ENCODE measurements around the gene KRTAP20-3.

The KRTAP20-3 gene

DNA sequence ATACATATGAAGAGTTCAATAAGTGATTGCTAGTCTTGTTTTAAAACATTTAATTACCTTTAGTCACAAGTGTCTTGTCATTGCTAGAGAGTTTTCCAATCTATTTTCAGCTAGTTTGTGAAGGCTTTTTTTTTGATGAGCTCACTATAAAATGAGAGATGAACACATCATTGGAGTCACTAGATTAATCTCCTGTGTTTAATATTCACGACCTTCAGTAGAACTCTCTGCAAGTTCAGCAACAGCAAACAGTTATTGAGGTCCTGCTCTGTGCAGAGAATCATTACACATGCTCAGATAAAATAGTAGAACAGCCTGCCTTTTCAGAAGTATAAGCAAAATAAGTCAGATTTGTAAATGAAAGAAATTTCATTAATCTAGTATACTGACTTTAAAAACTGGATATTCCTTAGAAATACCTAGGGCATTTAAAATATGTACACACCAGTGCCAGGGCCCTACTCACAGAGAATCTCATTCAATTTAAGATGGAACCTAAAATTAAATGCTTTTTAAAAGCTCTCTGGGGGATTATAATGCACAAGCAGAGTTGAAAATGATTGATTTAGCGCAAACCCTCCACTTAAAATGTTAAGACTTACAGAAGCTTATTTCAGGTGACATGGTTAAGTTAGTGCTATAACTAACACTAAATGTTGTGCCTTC is 30.5 kb downstream of the KRTAP20-3 start:
- TF ChIP-seq CTCF (IDR thresholded peaks at IDR 0.05; ENCODE audit: low read depth, low read length): no peak
- DNase-seq (ENCODE audit: low read depth in 2 of 2): no peak
- H3K4me3 ChIP-seq (replicated peaks in 1 of 2; ENCODE audit: low read depth in 2 of 2, low read length in 2 of 2): no peak overlapping the region

DNA sequence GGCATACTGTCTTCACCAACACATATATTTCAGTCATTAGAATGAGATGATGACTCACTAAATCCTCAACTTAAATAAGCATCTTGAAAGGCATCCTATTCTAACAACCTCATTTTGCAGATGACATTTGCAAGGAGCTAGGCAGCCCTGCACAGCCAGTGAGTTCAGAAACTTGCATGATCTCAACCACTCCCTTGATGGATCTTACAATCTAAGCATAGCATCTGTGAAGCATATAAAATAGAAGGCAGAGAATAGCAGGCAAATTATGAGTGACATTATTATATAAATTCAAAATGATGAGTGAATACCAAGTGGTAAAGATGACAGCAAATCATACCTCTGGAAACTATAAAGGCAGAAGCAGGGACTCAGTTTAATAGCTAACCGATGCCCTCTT is 31.6 kb downstream of the KRTAP20-3 start:
- H3K4me3 ChIP-seq (replicated peaks in 1 of 2; ENCODE audit: low read depth in 2 of 2, low read length in 2 of 2): no peak overlapping the region
- no peak for DNase-seq (ENCODE audit: low read depth in 2 of 2)
- TF ChIP-seq CTCF (IDR thresholded peaks at IDR 0.05; ENCODE audit: low read depth, low read length): no peak

DNA sequence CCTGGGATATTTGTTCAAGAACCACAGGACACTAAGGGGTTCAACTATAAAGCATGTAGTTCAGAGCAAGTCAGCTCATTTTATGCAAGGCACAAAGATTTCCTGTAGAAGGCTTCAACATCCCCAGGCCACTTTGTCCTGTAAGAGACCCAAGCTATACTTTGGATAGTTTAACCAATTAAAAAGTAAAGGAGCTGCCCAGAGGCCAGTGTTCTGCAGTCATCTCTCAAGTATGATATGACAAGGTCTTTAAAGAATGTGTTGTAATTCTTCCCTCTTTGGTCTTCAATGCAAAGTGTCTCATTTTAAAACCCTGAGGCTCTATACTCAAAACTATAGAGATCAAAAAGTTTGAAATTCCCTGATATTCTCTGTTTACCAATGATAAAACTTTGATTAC is 34.1 kb downstream of the KRTAP20-3 start:
- no peak for TF ChIP-seq CTCF (IDR thresholded peaks at IDR 0.05; ENCODE audit: low read depth, low read length)
- no peak overlapping the region for H3K4me3 ChIP-seq (replicated peaks in 1 of 2; ENCODE audit: low read depth in 2 of 2, low read length in 2 of 2)
- no peak for DNase-seq (ENCODE audit: low read depth in 2 of 2)

DNA sequence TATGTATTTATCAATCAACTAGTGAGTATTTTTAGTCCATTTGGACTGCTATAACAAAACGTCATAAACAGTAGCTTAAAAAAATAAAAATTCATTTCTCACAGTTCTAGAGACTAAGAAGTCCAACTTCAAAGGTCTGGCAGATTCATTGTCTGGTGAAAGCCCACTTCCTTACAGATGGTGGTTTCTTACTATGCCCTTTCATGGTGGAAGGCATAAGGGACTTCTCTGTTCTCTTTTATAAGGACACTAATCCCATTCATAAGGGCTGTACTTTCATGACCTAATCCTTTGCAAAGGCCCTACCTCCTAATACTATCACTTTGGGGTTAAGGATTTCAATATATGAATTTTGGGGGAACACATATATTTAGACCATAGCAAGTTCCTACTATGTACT is 37.9 kb downstream of the KRTAP20-3 start:
- TF ChIP-seq CTCF (IDR thresholded peaks at IDR 0.05; ENCODE audit: low read depth, low read length): no peak
- no peak for DNase-seq (ENCODE audit: low read depth in 2 of 2)
- no peak overlapping the region for H3K4me3 ChIP-seq (replicated peaks in 1 of 2; ENCODE audit: low read depth in 2 of 2, low read length in 2 of 2)

DNA sequence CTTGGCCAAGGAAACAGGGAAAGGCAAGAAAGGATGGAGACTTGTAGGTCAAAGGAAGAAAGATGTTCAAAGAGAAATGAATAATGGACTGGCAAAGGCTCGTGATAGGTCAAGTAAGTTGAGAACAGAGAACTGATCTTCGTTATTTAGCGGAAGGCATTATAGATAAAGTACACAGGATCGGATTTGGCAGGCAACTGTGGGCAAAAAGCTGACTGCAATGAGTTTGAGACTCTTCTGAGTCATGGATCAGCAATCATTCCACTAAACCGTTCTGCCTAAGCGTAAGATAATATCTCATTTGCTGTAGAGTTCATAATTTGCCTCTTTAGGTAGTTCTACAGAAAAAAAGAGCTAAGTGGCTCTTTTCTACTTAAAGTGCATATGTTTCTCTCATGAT is 41.8 kb downstream of the KRTAP20-3 start:
- no peak overlapping the region for H3K4me3 ChIP-seq (replicated peaks in 1 of 2; ENCODE audit: low read depth in 2 of 2, low read length in 2 of 2)
- DNase-seq (ENCODE audit: low read depth in 2 of 2): no peak
- no peak for TF ChIP-seq CTCF (IDR thresholded peaks at IDR 0.05; ENCODE audit: low read depth, low read length)

- TF ChIP-seq CTCF (IDR thresholded peaks at IDR 0.05; ENCODE audit: low read depth, low read length): no peak
- no peak overlapping the region for H3K4me3 ChIP-seq (replicated peaks in 1 of 2; ENCODE audit: low read depth in 2 of 2, low read length in 2 of 2)
- no peak for DNase-seq (ENCODE audit: low read depth in 2 of 2)
Observed at GRCh38 chr21:30689822-30690221, 47.2 kb downstream of the KRTAP20-3 start.

Data from cardiac fibroblast (primary cell).